NCI-H1092 (cell line): Measurements from ENCODE around the gene HS3ST6.
"Not testable (repeated sequence)": the region's sequence is repeated elsewhere in the genome, so short reads cannot be mapped to it uniquely, and the experiment has no call there.

ENCODE experiments used
- DNase-seq: peaks from one replicate; lab custom pipeline; 2025; lab: John Stamatoyannopoulos, UW

The HS3ST6 gene

DNA sequence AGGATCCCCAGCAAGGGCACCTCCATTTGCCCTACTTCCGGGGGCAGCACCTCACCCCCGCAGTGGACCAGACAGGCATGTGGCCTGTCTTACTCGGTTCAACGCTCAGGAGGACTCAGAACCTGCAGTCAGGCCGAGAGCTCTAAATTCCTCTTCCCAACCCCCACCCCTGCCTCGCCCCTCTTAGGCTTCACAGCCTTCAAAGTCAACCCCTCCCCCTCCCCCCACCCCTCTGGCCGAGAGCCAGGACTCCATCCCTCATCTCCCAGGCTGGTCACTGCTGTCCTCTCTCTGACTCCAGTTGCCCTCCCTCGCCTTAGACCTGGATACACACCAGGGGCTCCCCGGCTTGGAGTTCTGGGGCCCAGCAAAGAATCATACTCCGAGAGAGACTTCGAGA, 8.1 kb upstream of the HS3ST6 start:
- DNase-seq: no peak

DNA sequence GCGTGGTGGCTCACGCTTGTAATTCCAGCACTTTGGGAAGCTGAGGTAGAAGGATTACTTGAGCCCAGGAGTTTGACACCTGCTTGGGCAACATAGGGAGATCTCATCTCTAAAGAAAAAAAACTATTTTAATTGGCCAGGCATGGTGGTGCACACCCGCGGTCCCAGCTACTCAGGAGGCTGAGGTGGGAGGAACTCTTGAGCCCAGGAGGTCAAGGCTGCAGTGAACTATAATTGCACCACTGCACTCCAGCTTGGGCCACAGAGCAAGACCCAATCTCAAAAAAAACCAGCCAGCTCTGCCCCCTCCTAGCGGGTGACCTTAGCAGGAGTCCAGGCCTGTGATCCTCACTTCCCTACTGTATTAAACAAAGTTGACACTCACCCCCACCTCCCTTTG, 5.9 kb upstream of the HS3ST6 start:
- DNase-seq: no peak

DNA sequence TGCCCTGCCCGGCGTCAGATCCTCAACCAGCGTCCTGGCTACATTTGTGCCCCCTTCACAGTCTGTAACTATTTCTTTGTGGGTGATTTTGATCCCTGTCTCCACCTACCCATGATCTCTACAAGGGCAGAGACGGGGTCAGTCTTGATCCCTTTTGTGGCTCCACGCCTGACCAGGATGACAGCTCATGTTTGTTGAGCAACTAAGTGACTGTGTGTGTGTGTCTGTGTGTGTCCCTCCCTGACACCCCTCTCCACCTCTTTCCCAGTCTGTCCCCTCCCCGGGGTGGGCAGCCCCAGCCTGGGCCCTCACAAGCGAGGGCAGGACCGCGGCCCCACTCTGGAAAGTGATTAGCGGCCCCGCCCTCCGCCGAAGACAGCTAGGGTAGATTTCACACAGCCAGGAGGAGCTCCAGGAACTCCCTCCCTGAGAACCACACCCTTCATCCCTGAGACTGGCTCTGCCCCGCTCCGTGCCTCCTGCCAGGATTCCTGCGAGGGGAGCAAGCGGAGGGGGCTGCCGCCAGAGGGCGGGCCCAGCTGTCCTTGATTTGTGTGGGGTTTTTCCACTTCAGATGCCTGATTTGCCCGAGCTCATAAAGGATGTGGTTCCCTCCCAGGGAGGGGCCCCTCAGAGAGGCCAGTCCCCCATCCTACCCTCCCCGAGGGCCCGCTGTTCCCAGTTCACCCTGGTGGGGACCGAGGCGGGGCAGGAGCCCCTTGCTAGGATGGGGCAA, 5.3 kb upstream of the HS3ST6 start:
- DNase-seq: no peak

DNA sequence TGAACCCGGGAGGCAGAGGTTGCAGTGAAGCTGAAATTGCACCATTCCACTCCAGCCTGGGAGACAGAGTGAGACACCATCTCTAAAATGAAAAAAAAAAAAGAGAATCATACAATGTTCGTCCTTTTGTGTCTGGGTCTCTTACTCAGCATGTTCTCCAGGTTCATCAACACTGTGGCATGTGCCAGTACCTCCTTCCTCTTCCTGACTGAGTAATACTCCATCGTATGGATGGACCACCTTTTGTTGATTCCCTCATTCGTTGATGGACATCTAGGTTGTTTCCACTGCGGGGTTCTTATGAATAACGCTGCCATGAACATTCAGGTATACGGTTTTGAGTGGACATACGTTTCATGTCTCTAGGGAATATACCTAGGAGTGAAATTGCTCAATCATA, 4.1 kb upstream of the HS3ST6 start:
- no peak for DNase-seq

DNA sequence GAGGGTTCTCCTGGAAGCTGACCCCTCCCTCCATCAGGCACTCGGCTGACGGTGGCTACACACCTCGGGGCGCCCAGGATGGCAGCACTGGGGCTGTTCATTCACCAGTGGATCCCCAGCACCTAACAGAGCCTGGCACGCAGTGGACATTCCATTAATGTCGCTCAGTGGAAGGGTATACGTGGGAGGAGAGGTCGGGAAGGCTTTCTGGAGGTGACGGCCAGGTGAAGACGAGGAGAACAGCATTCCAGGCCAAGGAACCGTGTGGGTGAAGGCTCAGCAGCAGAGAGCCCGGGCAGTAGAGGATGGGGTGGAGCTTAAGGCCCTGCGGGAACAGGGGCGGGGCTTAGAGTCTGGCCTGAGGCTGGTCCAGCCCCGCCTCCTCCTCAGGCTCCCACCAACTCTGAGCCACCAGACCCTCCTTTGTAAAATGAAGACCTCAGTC, 2.5 kb upstream of the HS3ST6 start:
- no peak for DNase-seq

DNA sequence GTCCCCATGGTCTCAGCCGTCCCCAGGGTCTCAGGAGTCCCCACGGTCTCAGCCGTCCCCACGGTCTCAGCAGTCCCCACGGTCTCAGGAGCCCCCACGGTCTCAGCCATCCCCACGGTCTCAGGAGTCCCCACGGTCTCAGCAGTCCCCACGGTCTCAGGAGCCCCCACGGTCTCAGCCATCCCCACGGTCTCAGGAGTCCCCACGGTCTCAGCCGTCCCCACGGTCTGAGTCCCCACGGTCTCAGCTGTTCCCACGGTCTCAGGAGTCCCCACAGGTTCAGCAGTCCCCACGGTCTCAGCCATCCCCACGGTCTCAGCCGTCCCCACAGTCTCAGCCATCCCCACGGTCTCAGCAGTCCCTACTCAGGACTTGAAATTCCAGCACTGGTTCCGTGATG, 1.9 kb upstream of the HS3ST6 start:
- DNase-seq: not testable (repeated sequence)

DNA sequence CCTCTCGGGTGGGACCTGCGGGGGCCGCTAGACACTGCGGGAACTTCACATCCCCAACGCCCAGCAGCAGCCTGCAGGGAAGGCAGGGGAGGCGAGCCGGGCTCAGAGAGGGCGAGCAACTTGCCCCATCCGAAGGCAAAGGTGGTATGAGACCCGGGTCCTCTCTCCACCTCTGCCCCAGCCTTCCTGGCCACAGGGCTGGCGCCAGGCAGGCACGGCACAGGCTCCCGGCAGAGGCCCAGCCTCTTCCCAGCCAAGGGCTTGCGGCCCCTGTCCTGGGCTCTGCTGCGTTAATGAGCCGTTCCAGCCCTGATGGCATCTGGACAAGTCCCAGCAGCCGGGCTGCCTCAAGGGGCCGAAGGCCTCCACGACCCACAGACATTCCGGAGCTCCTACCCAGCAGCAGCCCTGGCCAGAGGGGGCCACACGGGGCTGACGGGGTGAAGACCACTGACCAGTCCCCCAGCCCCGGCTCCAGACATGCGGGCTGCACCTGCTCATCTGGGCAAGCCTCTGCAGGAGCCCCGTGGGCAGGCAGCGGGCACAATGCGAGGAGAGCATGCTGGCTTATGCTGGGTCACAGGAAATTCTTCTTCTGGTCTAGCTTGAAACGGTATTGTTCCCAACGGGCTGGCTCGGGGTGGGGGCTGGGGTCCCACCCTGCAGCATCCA, 1.2 kb upstream of the HS3ST6 start:
- no peak for DNase-seq

DNA sequence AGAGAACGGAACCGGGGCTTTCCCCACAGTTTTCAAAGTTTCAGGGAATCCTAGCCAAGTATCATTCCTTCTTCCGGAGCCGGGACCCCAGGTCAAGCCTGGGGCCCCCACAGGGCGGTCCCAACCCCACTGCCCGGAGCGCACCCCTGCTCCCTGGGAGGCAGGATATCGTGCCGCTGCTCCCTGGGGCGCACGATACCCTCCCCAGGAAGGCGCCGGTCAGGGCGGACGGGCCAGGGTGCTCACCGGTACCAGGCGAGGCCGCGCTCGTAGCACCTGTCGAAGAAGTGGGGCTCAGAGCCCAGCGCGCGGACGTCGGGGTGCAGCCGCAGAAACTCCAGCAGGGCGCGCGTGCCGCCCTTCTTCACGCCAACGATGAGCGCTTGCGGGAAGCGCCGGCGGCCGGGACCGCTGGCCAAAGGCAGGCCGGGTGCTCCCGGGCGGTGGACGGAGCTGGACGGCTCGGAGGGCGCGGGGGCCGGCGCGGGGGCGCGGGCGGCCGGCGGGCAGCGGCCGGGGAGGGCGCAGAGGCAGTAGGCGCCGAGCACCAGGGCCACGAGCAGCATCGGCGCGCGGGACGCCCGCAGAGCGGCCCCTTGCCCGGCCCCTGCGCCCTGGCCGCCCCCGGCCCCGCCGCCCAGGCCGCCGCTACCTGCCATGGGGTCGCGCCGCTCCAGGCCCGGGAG, 407 bp downstream of the HS3ST6 start:
- no peak for DNase-seq

DNA sequence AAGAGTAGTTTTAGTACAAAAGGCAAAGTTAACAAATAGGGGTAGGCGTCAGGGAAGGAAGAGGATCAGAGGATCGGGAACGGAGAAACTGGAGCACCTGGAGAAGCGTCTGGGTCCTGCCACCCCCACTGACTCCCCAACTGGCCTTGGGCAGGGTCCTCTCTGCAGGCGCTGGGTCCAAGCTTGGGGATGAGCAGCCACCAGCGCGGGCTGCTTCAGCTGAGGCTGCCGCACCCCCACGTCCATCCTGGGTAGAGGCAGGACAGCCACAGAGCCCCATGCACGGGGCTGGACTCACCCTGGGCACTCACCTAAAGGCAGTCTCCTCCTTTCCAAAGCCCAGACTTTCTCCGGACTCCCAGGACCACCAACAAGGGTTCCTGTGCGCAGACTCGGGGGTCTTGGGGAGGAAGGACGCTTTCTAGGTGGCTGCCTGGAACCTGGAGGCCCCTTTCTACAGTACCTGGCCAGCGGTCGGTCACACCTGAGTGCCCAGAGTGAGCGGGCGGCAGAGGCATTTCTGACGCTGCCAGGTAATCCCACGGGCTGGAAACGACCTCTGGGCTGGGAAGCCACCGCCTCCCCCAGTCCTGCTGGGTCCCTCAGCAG, 1.1 kb downstream of the HS3ST6 start:
- DNase-seq: no peak

DNA sequence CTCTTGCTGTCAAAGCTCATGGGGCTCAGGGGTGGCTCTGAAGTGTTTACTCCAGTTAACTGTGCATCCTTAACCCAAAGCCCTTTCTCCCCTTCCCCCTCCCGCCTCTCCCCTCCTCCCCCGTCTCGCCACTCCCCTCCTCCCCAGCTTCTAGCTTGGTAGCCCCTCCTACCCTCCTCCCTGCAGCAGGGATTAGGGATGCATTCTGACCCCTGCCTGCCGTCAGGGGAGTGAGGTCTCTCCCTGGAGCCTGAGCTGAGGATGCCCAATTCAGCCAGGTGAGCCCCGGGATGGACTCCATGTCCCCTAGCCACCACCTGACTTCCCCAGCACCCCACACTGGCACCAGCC, 1.6 kb downstream of the HS3ST6 start:
- DNase-seq: no peak

DNA sequence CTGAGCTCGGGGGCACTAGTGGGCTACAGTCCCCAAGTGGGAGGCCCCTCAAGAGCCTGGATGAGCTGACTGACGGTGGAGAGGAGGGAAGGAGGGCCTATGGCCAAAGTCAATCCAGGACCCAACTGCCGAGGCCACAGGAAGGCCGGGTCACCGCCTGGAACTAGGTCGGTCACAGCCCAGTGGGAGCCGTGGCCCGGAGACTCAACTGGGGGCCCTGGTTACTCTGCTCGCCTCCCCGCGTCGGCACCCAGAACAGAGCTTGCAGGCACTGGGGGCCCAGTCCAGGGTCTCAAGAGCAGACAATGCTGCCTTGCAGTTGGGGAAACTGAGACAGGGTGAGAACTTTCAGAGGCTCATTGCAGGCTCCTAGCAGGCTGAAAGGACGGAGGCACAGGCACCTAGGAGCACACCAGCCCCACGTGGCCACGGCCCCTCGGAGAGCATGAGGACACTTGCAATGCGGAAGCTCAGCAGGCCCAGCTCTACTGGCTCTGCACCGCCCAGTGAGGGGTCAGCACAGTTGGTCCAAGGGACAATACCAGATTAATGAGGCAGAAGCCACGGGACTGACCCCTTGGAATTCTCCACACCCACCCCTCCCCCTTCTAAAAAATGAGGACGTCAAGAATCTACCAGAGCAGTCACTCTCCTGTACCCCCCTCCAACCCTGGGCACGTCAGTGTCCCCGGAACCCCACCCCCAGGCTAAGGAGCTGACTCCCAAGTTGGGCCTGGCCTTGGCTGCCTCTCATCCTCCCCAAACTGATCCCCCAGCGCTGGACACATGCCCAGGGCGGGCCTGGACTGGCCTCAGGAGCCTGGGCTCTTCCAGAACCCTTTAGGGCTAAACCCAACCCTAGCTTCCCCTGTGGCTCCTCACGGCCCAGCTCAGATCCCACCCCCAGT, 2.2 kb downstream of the HS3ST6 start:
- DNase-seq: no peak

DNA sequence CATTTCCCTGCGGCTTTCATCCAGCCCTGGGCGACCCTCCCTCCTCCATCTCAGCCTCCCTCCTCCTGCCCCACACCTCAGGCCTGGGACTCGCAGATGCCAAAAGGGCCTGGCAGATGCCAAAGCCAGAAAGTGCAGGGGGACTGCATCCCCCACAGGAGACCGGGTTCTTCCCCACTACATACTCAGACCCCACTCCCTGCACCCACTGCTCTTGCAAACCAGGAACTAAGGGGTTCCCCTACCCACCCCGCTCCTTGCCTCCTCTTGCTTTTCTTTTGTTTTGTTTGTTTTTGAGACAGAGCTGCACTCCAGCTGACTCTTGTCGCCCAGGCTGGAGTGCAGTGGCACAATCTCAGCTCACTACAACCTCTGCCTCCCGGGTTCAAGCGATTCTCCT, 3.2 kb downstream of the HS3ST6 start:
- DNase-seq: no peak

DNA sequence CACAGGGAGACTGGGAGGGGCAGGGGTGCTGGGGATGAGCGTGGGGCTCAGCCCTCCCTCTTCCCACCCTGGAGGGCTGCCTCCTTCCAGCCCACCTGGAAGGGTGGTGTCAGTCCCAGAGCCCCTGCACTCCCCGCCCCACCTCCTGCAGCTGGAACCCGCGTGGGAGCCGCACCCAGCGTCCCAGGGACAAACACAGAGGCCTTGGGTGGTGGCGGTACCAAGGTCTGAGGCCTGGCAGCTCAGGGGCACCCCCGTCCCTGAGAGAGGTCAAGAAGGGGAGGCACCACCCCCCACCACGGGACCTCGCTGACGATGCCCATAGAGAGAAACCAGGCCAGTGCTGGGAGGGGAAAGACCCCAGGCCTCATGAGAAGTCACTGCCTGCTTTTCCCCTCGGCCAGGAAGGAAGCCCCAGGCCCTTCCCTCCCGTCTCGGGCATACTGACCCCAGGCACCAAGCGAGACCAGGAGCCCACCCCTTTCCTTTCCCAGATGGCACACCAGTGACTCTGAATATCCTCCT, 4.1 kb downstream of the HS3ST6 start:
- no peak for DNase-seq

DNA sequence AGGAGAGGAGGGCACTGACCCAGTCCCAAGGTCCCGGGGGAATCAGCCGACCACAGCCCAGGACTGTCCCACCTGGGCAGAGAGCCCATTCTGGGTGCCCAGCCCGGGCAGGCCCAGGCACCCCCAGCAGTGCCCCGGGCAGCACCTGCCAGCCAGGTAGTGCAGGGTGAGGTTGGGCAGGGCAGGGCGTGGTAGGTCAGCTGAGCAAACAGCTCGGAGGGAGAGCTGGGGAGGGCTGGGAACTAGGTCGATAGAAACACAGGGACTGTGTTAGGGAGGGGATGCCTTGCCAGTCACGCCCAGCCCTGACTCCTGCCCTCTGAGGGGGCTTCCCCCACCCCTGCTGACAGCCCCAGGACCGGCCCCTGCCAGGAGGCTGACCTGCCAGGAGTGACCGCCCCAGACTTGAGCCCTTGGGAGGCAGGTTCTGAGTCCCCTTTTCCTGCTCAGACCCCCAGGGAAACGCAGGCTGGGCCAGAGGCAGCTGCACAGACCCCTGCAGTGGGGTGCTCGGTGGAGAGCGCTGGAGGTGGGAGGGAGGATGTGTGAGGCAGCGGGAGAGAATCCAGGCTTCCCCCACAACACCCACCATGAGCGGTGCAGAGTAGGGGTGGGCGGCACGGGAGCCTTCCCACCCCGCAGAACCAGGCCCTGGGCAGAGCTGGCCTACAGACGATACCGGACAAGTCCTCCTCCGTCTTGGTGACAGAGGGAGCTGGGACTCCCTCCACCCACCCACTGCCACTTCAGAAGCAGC, 4.7 kb downstream of the HS3ST6 start:
- peak; percentile 31 for DNase-seq

DNA sequence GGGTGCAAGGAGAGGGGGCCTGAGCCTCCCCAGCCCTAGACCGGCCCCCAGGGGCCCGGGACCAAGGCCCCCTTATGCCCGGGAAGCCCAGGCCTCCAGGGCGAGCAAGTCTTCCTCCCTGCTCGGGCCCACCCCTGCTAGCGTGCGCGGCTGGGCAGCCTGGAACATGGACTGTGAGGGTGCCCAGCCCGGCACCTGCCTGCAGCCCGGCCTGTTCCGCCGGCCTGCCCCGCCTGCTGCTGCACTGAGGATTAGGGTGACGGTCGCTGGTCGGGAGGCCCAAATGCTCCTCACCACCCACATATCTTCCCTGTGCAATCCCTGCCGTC, 6.0 kb downstream of the HS3ST6 start:
- no peak for DNase-seq

DNA sequence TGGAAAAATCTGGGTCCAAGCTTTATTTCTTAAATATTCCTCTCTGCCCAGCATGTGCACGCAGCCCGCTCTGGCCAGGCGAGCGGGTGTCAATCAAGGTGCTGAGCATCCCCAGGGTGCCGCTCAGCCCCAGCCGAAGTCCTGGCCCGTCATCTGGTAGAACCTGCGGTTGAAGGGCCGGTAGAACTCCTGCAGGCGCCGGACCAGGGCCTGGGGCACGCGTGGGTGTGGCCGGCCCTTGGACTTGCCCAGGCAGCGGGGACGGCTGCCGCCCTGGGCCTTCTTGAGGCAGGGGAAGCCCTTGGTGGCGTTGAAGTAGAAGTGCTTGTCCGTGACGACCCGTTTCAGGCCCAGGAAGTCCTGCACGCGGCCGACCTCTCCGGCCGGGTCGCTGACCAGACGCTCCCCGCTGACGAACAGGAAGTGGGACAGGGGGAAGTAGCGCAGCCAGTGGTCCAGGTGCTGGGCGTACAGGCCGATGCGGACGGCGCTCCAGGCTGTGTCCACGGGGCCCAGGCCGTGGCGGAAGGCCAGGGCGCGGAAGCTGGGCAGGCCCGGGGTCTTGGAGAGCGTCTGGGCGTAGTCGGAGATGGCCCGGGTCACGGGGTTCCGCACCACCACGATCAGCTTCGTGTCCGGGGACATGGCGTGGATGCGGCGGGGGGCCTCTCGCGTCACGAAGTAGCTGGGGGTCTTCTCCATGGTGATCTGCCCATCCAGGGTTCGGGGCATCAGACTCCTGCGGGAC, 6.6 kb downstream of the HS3ST6 start:
- no peak for DNase-seq

DNA sequence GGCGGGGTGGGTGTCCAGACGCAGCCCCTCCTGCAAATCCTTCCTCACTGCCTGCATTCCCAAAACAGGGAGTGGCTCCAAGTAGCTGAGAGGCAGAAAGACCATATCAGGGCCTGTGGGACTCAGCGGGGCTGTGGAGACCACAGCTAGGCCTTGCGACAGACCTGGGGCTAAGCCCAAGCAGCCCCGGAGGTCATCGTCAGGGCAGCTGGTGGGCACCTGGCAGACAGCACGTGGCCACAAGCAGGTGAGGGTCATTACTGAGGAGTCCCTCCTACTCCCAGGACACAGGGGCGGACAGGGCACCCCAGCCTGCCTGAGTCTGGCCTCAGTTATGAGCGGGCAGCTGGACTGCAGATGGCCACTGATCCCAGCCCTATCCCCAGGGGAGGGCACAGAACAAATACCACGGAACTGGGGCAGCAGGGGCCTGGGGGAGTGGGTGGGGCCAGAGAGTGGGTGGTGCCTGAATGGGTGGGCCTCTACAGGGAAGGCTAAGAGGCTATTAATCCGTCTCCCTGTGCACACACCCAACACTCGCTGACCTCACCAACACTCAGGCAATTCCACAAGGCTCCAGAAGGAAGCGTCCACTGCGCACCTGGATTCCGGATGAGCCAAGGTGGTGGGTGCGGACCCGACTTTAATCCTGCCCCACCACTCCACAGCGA, 8.5 kb downstream of the HS3ST6 start:
- DNase-seq: no peak

DNA sequence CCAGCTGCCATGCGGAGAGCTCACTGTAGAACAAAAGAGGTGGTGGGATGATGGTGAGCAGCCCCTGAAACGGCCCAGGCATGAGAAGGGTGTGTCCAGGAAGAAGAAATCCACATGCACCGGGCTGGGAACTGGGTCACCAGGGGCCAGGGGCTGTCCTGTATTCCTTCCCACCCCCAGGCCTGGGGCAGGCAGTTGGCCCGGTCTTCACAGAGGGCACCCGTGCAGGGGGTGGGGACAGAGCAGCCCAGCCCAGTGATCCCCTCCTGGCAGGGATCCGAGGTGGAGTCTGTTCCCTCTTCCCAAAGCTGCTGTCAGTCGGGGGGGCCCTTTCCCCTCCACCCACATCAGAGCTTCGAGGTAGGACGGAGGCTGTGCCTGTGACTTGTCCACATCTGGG, 9.2 kb downstream of the HS3ST6 start:
- no peak for DNase-seq

DNA sequence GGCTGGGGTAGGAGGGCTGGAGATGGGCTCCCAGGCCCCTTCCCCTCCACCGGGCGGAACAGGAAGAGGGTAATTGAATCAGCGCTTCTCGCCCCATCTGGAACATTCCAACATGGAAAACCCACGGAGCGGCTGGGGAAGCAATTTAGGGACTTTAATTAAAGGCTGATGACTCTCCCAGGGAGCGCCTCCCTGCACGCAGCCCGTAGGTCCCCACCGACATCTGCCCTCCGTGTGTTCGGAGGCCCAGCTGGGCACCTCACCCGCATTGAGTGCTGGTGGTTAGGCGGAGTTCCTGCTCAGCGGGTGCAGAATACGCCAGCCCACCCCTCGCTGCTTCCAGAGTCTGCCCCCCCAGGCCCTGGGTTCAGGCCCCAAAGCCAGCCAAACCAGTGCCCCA, 10.0 kb downstream of the HS3ST6 start:
- no peak for DNase-seq
